ENCODE data around the gene TCFL5.

DNA sequence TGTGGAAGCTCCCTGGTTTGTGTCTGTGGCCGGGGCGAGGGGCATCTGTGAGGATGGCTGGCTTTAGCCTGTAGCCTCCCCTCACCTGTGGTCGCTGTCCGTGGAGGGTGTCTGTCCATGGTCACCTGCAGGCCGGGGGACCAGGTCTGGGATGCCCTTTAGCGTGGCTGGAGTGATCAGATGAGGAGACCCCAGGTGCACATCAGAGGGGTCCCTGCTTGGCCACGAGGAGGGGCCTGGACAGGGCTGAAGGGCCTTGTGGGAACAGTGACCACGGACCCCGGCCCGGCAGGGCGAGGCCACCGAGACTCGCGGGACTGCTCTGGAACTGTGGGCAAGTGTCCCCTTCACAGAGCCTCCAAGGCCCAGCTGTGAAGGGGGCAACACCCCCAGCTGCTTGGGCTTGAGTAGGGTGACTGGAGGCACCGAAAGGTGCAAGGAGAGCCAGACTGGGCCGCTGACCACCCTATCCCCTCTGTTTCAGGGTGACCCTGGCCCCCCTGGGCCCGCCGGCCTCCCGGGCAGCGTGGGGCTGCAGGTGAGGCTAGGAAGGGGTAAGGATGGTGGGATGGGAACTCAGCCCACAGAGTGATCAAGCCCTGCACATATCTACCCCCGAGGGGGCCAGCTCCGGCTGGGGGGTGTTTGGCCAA is 36.2 kb downstream of the TCFL5 start:
- TF ChIP-seq, protein P1, sequence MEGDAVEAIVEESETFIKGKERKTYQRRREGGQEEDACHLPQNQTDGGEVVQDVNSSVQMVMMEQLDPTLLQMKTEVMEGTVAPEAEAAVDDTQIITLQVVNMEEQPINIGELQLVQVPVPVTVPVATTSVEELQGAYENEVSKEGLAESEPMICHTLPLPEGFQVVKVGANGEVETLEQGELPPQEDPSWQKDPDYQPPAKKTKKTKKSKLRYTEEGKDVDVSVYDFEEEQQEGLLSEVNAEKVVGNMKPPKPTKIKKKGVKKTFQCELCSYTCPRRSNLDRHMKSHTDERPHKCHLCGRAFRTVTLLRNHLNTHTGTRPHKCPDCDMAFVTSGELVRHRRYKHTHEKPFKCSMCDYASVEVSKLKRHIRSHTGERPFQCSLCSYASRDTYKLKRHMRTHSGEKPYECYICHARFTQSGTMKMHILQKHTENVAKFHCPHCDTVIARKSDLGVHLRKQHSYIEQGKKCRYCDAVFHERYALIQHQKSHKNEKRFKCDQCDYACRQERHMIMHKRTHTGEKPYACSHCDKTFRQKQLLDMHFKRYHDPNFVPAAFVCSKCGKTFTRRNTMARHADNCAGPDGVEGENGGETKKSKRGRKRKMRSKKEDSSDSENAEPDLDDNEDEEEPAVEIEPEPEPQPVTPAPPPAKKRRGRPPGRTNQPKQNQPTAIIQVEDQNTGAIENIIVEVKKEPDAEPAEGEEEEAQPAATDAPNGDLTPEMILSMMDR (IDR thresholded peaks at IDR 0.05), result no peak
- TF ChIP-seq POLR2A (IDR thresholded peaks at IDR 0.05), result no peak

Data from Peyer's patch (tissue), 4 donors.